ENCODE measurements around the gene LNX1. TPM values are rescaled to one million over a fixed set of nuclear protein-coding genes. Genes with fewer than 3 reads are reported as not detected.

LNX1 gene
- total RNA-seq, 1 donor from 2014 or later, result 26.7 TPM

DNA sequence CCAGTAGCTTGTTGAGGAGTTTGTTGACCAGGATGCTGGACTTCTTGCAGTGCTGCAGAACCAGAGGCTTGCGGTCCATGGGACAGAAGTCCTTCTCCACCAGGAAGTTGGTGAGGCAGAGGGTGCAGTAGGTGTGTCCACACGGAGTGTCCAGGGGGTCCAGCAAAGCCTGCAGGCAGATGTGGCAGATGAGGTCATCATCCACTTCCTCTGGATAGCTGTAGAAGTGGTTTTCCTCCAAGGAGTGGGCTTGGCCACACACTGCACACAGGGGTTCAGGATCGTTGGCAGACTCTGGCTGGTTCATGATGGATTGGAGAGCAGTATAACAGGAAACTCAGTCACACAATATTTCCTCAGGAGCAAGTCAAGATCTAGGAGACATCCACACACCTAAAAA, 17.6 kb downstream of the LNX1 start:
- no peak for DNase-seq (ENCODE audit: low spot score)

GRCh38 chr4:53572600-53572994, 18.7 kb downstream of the LNX1 start:
- no peak for DNase-seq (ENCODE audit: low spot score)

GRCh38 chr4:53571936-53572599, 19.2 kb downstream of the LNX1 start:
- no peak for DNase-seq (ENCODE audit: low spot score)

GRCh38 chr4:53563824-53564223, 27.5 kb downstream of the LNX1 start:
- DNase-seq (ENCODE audit: low spot score), result no peak

- DNase-seq (ENCODE audit: low spot score), result no peak
These were observed 28.9 kb downstream of the LNX1 start for GRCh38 chr4:53562409-53562808.

GRCh38 chr4:53559021-53559620, 32.2 kb downstream of the LNX1 start:
- no peak for DNase-seq (ENCODE audit: low spot score)

- DNase-seq (ENCODE audit: low spot score), result no peak
These were observed 33.1 kb downstream of the LNX1 start for GRCh38 chr4:53558065-53558801.

DNA sequence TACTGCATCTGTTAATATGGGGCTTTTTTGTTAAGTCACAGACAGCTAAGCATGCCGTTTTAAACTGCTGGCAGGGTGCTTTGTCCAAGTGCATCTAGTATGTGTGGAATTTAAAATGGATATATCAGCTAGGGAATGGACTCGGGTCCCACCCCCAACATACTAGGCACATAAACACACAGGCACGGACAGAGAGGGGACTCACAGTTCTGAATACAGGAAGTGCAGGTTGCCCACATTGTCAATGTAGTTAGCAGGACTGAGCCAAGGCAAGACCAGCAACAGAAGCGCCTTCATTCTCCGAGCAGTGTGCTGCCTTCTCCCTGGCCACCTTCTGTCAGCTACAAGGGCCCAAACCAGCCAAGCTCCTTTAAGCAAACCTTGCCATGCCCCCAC, 33.6 kb downstream of the LNX1 start:
- no peak for DNase-seq (ENCODE audit: low spot score)

GRCh38 chr4:53556651-53557050, 34.6 kb downstream of the LNX1 start:
- no peak for DNase-seq (ENCODE audit: low spot score)

GRCh38 chr4:53553486-53554210, 37.6 kb downstream of the LNX1 start:
- DNase-seq (ENCODE audit: low spot score), result no peak

DNA sequence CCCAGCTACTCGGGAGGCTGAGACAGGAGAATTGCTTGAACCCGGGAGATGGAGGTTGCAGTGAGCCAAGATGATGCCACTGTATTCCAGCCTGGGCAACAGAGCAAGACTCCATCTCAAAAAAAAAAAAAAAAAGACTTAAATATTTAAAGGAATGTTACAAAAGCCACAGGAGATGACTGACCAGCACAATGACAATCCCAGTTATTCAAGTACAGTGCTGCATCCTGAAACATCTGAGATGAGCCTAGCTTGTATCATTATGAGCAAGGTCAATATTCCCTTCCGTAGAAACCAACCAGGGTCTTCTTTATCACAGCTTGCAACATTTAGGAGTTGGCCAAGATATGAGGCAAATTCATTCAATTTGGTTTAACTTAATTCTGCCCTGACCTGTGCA, 38.6 kb downstream of the LNX1 start:
- no peak for DNase-seq (ENCODE audit: low spot score)

DNA sequence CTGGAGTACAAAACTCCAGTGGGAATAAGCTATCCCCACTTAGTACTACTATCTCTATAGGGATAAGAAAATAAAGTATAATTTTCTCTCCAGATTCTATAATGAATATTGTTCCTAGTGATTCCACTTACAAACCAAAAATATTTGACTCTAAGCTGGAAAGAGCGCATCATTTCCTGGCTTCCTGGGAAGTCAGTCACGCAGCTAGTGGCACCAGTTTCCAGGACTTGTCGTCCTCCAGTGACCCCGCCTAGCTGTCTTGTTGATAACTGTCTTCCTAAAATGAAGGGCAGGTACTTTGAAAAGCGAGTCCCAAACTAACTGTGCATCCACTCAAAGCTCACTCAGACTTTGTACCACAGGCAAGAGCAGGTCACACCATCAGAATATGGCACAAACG, 39.3 kb downstream of the LNX1 start:
- no peak for DNase-seq (ENCODE audit: low spot score)

- no peak for DNase-seq (ENCODE audit: low spot score)
These were observed 39.9 kb downstream of the LNX1 start for GRCh38 chr4:53551281-53551864.

DNA sequence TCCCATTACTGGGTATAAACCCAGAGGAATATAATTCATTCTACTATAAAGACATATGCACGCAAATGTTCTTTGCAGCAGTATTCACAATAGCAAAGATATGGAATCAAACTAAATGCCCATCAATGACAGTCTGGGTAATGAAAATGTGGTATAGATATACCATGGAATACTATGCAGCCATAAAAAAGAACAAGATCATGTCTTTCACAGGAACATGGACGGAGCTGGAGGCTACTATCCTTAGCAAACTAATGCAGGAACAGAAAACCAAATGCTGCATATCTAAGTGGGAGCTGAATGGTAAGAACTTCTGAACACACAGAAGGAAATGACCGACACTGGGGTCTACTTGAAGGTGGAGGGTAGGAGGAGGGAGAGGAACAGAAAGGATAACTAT, 42.6 kb downstream of the LNX1 start:
- no peak for DNase-seq (ENCODE audit: low spot score)

GRCh38 chr4:53547983-53548382, 43.3 kb downstream of the LNX1 start:
- no peak for DNase-seq (ENCODE audit: low spot score)

GRCh38 chr4:53545942-53546581, 45.2 kb downstream of the LNX1 start:
- no peak for DNase-seq (ENCODE audit: low spot score)

DNA sequence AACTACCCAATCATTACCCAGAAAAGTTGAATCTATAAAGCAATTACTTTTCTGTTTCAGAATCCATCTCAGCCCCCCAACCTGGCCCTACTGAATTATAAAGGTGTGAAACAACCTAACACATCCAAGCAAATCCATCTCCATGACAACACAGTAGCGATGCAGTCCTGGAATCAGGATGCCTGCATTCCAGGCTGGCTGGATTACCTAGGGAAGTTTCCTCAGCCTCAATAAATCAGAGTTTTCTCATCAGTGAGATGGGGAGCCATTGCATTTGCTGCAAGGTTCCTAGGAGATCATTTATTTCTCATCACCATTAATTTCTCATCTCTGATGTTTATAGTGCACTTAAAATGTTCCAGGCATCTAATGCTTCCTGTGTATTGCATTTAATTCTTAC, 46.0 kb downstream of the LNX1 start:
- DNase-seq (ENCODE audit: low spot score), result no peak

DNA sequence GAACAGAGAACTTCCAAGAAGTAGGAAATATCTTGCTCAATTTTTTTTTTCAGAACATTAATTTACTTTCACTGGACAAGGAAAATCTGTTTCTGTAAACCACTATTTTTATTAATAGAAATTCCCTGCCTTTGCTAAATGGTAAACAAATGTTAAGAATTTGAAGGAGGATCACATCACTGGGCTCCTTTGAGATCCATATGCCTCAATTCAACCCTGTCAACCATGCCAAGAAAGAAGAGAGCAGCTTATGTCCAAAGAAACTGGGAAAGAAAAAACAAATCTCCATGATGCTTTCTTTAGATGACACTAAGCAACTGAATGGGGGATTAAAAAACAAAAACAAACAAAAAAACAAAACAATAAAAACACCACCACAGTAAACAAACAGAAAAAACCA, 47.7 kb downstream of the LNX1 start:
- no peak for DNase-seq (ENCODE audit: low spot score)

GRCh38 chr4:53541577-53542206, 49.6 kb downstream of the LNX1 start:
- no peak for DNase-seq (ENCODE audit: low spot score)

DNA sequence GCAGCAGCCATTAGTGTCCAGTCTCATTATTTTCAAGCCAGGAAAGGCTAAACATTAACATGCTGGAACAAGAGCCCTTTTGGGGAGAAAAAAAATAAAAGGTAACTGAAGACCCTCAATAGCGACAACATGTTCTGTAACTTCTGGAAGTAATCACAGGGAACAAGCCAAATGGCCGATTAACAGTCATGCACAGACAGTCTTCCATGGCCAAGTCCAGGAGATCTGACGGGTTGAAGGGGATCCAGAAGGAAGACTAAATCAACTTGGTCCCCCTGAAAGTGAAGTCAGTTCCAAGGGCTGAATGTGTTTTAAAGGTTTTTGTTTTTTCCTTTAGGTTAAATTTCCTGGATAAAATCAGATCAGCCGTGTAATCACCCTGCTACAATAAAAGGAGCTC, 52.5 kb downstream of the LNX1 start:
- DNase-seq (ENCODE audit: low spot score), result no peak

DNA sequence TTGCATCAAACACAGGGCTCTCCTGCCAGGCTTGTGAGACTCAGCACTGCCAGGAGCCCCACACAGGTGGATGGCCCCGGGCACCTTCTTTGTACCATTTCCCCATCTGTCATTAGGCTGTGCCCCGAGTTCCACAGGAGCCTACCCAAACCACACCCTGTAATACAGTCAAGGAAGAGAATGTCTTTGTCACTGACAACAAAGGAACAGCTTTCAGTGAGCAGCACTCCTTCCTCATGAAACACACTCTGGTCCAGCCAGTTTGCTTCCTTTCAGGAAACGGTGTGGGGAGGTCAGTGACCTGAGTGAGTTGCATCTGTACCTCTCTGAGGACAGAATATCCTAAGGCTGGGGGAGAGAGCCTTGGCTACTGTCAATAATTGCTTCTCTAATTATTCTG, 53.7 kb downstream of the LNX1 start:
- DNase-seq (ENCODE audit: low spot score), result no peak

Data from ureter (tissue), 1 donor.